ENCODE data around the gene BPI. TPM values are rescaled to one million over a fixed set of nuclear protein-coding genes. Genes with fewer than 3 reads are reported as not detected.

The BPI gene
- total RNA-seq, 4 donors from 2014 or later, result not detected

DNA sequence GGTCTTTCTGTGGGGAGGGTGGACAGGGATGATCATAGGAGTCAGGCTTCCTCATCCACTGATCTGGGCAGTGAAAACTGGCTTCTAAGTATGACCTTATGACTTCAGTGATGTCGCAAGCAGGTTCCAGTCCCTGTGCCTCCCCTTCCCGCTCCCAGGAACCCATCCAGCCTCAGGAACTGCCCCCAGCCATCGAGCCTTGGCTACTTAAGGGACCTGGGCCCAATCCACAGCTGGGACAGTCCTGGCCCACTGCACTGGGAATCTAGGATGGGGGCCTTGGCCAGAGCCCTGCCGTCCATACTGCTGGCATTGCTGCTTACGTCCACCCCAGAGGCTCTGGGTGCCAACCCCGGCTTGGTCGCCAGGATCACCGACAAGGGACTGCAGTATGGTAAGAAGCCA lies 42.3 kb downstream of the BPI start, which contains the start of gene LBP:
Gene LBP (plus strand): TSS at position 236 of the 405 bp plus-strand sequence. CDS start 35 bp downstream, at position 271.
- Histone ChIP-seq H3K4me1 (peaks cover 0 to 12% (median 3%) of the 10 kb centered on the region in 4 donors), H3K27ac (no peak within 1 kb of the TSS), H3K9me3 (no peaks in the 10 kb centered on the region), H3K36me3 (no peaks in the 10 kb centered on the region), H3K4me3 (no peak within 1 kb of the TSS), H3K27me3 (no peaks in the 10 kb centered on the region)
- in situ Hi-C loops (cut with MboI; ENCODE audit: low pct_ligation_motif_present in 1 of 4, low pct_unique_long_range_greater_than_20kb in 1 of 4, low sequenced_read_pairs in 3 of 4) (no loop called here), intact Hi-C loops (cut with DNase I; ENCODE audit: low total_unique reads) (no loop called here)
- TF ChIP-seq POLR2AphosphoS5 (IDR thresholded peaks at IDR 0.05) (no peak), EP300 (IDR thresholded peaks at IDR 0.05; ENCODE audit: low read depth) (no peak), POLR2A (IDR thresholded peaks at IDR 0.05) (no peak)
- TF ChIP-seq, protein P1, sequence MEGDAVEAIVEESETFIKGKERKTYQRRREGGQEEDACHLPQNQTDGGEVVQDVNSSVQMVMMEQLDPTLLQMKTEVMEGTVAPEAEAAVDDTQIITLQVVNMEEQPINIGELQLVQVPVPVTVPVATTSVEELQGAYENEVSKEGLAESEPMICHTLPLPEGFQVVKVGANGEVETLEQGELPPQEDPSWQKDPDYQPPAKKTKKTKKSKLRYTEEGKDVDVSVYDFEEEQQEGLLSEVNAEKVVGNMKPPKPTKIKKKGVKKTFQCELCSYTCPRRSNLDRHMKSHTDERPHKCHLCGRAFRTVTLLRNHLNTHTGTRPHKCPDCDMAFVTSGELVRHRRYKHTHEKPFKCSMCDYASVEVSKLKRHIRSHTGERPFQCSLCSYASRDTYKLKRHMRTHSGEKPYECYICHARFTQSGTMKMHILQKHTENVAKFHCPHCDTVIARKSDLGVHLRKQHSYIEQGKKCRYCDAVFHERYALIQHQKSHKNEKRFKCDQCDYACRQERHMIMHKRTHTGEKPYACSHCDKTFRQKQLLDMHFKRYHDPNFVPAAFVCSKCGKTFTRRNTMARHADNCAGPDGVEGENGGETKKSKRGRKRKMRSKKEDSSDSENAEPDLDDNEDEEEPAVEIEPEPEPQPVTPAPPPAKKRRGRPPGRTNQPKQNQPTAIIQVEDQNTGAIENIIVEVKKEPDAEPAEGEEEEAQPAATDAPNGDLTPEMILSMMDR (IDR thresholded peaks at IDR 0.05), result no peak
- DNase-seq, result no peak
- WGBS, 2 donors (ENCODE audit: low coverage in 1 of 2), result 70 to 94% methylated on average over 2 to 7 of the region's 8 CpGs

DNA sequence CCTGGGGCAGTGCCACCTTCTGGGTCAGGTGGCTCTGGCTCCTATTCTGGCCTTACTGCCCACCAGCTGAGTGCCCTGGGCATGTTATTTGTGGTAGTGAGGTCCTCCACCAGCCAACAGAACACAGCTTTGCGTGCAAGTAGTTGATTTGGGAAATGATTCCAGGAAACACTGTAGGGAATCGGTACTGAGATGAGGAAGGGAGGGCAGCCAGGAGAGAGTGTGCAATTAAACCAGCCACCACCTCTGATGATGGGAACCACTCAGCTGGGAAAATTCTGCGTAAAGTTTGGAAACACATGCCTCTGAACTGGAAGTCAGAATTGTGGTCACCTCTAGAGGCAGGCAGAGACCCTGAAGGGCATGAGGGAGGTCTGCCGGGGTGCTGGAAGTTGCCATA lies 42.8 kb downstream of the BPI start:
- Histone ChIP-seq H3K27ac (no peak overlapping the region), H3K36me3 (no peaks in the 10 kb centered on the region), H3K27me3 (no peaks in the 10 kb centered on the region), H3K4me1 (peaks cover 0 to 12% (median 3%) of the 10 kb centered on the region in 4 donors), H3K9me3 (no peaks in the 10 kb centered on the region), H3K4me3 (no peak overlapping the region)
- in situ Hi-C loops (cut with MboI; ENCODE audit: low pct_ligation_motif_present in 1 of 4, low pct_unique_long_range_greater_than_20kb in 1 of 4, low sequenced_read_pairs in 3 of 4) (no loop called here), intact Hi-C loops (cut with DNase I; ENCODE audit: low total_unique reads) (no loop called here)
- TF ChIP-seq, protein P1 (IDR thresholded peaks at IDR 0.05), result no peak
- TF ChIP-seq POLR2A (IDR thresholded peaks at IDR 0.05) (no peak), POLR2AphosphoS5 (IDR thresholded peaks at IDR 0.05) (no peak), EP300 (IDR thresholded peaks at IDR 0.05; ENCODE audit: low read depth) (no peak)
- WGBS, 2 donors (ENCODE audit: low coverage in 1 of 2), result 69 to 87% methylated on average over 4 of the region's 4 CpGs
- DNase-seq, result no peak

DNA sequence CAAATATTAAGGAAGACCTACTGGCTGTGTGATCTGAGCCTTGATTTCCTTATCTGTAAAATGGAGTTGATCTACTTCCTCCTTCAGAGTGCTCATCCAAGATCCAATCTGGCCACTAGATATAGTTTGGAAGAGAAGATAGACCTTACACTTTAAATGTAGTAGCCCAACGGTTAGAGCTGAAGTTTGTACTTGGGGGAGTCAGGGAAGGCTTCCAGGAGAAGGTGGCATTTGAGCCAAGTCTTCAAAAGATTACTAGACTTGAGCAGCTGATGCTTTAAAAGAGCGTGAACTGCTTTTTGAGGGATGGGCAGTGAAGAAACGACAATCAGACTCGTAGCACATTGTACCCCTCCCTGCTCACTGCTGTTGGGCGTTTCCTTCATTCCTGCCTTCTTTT lies 45.9 kb downstream of the BPI start:
- intact Hi-C loops (cut with DNase I; ENCODE audit: low total_unique reads), result no loop called here
- in situ Hi-C loops (cut with MboI; ENCODE audit: low pct_ligation_motif_present in 1 of 4, low pct_unique_long_range_greater_than_20kb in 1 of 4, low sequenced_read_pairs in 3 of 4), result no loop called here
- Histone ChIP-seq H3K36me3 (no peaks in the 10 kb centered on the region), H3K4me1 (no peaks in the 10 kb centered on the region), H3K27ac (no peak overlapping the region), H3K9me3 (no peaks in the 10 kb centered on the region), H3K4me3 (no peak overlapping the region), H3K27me3 (no peaks in the 10 kb centered on the region)
- WGBS, 2 donors (ENCODE audit: low coverage in 1 of 2), result 71 to 75% methylated on average over 5 of the region's 5 CpGs
- TF ChIP-seq POLR2A (IDR thresholded peaks at IDR 0.05), result no peak
- TF ChIP-seq, protein P1 (IDR thresholded peaks at IDR 0.05), result no peak
- no peak for TF ChIP-seq POLR2AphosphoS5 (IDR thresholded peaks at IDR 0.05)
- no peak for TF ChIP-seq EP300 (IDR thresholded peaks at IDR 0.05; ENCODE audit: low read depth)
- no peak for DNase-seq

DNA sequence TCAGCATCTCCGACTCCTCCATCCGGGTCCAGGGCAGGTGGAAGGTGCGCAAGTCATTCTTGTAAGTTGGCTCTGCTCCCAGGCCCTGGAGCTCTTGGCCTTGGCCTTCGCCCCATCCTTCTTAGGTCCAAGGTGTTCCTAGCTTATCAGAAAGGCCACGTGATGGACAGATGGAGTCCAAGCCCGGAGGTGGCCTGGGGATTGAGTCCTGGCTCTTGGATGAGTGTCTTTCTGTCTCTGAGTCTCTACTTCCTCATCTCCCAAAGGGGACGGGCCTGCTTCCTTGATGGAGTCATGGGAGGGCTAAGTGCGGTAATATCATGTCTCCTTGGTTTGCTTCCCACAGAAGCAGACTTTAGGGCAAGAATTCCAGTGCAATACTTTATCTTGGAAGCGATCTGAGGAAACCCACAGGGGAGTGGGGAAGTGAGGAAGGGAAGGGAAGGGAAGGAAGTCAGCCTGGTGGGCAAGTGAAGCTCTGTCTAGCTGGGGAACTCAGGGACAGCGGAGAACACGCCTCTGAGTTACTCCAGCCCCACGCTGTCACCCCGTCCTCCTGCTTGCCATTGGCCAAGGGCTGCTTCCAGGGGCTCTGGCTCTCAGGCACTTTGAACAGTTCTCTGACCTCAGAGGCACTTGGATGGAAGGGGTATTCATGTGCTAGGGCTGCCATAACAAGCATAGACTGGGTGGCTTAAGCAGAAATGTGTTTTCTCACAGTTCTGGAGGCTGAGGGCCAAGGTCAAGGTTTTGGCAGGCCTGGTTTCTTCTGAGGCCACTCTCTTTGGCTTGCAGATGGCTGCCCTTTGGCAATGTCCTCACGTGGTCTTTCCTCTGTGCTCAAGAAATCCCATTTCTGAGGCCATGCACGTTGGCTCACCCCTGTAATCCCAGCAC lies 47.2 kb downstream of the BPI start:
- Histone ChIP-seq H3K4me1 (no peaks in the 10 kb centered on the region), H3K27me3 (no peaks in the 10 kb centered on the region), H3K36me3 (no peaks in the 10 kb centered on the region), H3K9me3 (no peaks in the 10 kb centered on the region), H3K27ac (no peak overlapping the region), H3K4me3 (no peak overlapping the region)
- in situ Hi-C loops (cut with MboI; ENCODE audit: low pct_ligation_motif_present in 1 of 4, low pct_unique_long_range_greater_than_20kb in 1 of 4, low sequenced_read_pairs in 3 of 4), result no loop called here
- WGBS, 2 donors (ENCODE audit: low coverage in 1 of 2), result 72 to 90% methylated on average over 2 to 15 of the region's 15 CpGs
- no peak for DNase-seq
- intact Hi-C loops (cut with DNase I; ENCODE audit: low total_unique reads), result no loop called here
- TF ChIP-seq EP300 (IDR thresholded peaks at IDR 0.05; ENCODE audit: low read depth) (no peak), POLR2AphosphoS5 (IDR thresholded peaks at IDR 0.05) (no peak), POLR2A (IDR thresholded peaks at IDR 0.05) (no peak)
- TF ChIP-seq, protein P1 (IDR thresholded peaks at IDR 0.05), result no peak
